Measurements from ENCODE around the gene PATJ.

GRCh38 chr1:62194651-62195544 is 452.6 kb downstream of the PATJ start, which contains the start of gene L1TD1:
- TF ChIP-seq TAF1 (IDR thresholded peaks at IDR 0.05; ENCODE audit: low read depth, low read length) (no peak), POLR2AphosphoS5 (IDR thresholded peaks at IDR 0.05; ENCODE audit: low read depth, low read length) (no peak), POLR2A (IDR thresholded peaks at IDR 0.05; ENCODE audit: low read depth, low read length) (no peak)
